NCI-H128 (cell line): ENCODE measurements around the gene BTRC.
"Not testable (repeated sequence)": the region's sequence is repeated elsewhere in the genome, so short reads cannot be mapped to it uniquely, and the experiment has no call there.

Experiments used
- DNase-seq: peaks from one replicate; lab custom pipeline; 2025; ENCODE audit not compliant: unreplicated experiment; lab: John Stamatoyannopoulos, UW

BTRC gene

GRCh38 chr10:101353692-101354327 is at the start of gene BTRC:
Gene BTRC (plus strand): TSS chr10:101354165. CDS start chr10:101354181, 16 bp downstream.
- DNase-seq = peak; percentile 91

DNA sequence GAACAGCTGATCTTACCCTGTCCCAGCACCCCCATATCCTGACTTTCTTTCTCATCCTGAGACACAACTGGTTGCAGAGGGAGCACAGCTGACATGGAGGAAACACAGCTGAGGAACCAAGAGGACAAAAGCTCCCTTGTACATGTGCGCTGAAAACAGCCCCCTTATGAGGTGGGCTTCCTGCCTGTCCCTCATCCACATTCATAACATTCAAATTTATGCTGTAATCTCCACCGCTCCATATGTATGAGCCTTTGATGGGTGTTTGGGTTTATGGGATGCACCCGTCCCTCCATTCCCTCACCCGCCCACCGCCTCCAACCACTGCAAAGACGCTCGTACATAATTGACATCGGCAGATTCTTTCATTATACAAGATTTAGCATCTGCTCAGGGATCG is 49.6 kb upstream of the BTRC start:
- no peak for DNase-seq

DNA sequence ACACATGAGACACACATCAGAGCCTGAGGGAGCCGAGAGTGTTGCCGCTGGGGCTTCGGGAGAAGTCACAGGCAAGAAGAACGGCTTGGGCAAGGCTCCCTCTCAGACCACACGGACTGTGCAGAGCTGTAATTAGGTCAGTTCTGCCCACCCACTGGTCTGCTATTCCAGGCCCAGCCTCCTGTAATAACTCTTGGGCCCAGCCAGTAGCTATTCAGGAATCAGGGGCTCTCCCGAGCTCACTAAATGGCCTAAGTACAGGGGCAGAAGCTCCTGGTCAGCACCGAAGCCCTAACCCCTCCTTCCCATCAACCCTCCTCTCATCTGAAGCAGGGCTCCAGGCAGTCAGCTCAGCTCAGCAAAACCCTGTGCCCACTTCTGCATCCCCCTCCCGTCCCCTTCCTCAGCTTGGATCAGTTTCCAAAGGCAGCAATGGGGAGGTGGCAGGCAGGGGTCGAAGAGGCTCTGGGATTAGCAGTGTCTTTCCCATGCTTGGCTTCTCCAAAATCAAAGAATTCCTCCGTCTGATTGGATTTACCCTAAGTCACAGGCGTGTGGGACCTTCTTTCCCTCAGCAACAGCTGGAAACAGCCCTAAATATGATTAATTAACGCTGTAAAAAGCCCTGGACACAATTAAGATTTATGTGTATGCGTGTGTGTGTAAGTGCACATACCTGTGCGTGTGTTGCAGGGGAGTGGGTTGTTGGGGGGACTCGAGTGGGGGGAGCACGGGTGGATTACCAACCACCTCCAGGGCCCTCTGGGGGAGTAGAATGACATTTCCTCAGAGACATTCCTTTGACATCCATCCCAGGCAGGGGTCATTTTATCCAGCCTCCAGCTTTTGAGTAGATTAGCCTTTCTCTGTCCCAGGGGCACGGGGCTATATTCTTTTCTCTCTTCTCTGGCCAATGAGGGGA is 48.4 kb upstream of the BTRC start:
- DNase-seq = no peak

DNA sequence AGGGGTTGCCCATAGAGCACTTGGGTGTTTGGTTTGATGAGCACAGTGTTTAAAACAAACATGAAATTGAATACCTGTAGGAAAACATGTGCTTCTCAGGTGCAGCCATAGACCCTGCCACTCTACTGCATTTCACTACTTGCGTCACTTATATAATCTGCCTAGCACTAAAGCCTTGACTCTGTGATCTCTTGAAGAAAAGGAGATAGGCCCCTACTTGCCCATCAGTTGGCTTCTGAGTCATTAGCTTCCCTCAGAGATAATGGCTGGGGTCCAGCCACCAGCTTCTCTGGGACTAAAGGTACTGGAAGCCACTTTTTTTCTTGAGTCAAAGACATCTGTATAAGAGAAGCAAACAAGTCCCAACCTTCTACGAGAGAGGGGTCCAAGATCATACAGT is 45.9 kb upstream of the BTRC start:
- DNase-seq = no peak

DNA sequence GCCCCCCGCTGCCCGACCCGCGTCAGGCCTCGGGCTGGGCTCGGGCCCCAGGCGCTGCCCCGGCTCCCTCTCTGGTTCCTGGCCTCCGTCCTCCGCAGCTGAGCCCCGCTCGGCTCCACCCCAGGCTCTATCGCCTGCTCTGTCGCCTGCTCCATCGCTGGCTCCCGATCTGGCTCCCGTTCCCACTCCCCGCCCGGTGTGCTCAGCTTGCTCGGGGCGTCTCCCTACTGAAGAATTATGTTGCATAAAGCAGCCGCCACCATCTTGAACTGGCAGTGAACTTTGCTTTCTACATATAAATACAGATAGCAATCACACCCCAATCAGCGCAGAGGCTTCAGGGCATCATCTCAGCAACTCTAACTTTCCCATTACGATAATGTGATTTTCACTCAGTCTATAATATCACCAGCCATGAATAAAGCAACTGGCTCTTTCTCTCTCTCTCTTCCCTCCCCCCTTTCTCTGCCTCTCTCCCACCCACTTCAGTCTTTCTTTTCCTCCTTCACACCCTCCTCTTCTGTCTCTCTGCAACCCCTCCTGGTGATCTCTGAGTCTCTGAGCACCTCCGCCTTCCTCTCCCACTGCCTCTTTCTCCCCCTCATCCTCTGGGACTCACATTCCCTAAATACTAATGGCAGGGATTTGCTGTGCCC is 43.3 kb upstream of the BTRC start:
- DNase-seq = no peak

DNA sequence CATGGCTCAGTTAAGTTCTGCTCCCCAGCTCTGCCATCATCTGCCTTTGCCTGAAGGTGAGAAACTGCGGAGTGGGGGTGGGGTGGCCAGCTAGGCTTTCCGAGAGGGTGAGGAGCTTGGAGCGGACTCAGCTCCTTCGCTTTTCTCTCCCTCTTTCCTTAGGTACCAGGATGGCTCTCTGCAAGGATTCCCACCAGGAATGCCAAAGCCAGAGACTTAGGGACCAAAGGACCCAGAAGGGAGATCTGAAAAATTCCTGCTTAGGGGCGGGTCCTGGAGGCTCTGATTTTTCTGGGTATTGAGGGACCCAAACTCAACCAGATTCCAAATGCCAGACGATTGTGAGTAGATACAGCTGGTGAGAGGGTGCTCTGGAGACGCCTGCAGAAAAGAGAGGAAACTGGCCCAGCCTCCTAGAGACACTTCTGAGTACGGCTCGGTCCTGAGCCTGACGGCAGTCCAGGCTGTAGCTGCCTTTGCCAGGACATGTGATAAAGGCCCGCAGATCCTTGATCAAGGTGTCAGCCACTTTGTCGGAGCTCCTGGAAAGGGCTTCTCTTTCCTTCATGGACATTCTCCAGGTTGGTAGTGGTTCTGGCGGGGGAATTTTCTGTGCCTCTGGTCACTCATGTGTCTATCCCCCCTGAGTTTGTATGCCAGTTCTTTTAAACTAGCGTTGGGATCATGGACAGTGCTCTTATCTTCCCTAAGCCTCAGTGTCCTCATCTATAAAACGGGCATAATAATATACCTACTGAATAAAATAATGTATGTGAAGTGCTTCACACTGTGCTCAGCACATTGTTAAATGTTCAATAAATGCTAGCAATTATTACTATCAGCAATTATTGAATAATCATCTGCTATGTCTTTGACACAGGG is 42.5 kb upstream of the BTRC start:
- no peak for DNase-seq

GRCh38 chr10:101319241-101319915 is 34.6 kb upstream of the BTRC start:
- DNase-seq = no peak

GRCh38 chr10:101321073-101321472 is 32.9 kb upstream of the BTRC start:
- DNase-seq = no peak

DNA sequence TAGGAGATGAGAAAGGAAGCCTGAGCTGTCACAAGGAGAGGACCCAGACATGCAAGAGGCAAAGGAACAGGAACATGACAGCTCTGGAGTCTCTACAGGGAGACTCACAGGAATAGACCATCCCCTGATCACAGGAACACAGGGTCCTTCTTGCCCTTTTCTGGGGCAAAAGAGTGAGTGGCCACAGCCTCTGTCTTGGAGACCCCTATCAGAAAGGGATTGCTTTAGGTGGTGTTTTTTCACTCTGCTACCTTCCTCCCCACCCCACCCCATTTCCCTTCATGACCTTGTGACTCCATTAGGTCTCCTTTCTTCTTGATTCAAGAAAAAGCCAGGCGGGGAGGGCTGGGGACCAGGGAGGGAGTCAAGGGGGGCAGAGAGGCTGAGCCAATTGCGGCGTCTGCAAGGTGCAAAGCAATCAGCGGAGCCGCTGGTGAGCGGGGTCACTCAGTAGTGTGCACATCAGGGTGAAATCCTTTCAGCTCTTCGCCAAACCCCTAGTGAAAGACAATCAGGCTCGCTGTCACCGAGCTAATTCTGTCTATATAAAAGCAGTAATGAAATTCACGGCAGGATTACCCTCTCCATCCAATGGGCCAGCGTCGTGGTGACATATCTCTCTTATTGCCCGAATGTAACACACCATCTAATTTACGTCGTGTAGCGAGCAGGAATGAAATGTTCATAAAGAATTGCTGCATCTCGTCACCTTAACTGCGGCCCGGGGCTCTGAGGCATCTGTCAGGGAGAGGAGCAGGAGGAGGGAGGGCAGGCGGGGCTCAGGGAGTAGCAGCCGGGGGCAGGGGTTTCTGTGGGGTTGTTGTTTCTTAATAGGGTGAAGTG is 31.5 kb upstream of the BTRC start:
- DNase-seq = no peak

DNA sequence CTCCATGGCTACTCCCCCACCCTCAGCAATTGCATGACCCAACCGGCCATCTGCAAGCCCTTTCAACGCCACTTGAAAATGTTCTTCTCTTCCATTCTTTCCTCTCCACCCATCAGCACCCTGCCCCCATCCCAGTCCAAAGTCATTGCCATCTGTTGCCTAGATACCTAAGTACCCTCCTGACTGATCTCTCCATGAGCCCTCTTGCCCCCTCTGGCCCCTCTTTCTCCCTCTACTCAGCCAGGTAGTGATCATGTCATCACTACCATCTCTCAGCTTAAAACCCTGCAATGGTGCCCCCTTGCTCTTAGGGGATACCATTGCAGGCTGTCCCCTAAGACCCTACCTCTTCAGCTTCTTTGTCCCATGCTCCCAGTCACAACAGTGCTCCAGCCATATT is 30.5 kb upstream of the BTRC start:
- DNase-seq = no peak

DNA sequence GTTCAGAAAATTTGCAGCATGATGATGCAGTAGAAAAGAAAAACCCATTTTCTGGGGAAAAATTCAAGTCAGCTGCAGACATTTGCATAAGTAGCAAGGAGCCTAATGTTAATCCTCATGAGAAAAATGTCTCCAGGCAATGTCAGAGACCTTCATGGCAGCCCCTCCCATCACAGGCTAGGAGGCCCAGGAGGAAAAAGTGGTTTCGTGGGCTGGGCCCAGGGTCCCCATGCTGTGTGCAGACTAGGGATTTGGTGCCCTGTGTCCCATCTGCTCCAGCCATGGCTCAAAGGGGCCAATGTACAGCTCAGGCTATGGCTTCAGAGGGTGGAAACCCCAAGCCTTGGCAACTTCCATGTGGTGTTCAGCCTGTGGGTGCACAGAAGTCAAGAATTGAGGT is 26.5 kb upstream of the BTRC start:
- DNase-seq = not testable (repeated sequence)

DNA sequence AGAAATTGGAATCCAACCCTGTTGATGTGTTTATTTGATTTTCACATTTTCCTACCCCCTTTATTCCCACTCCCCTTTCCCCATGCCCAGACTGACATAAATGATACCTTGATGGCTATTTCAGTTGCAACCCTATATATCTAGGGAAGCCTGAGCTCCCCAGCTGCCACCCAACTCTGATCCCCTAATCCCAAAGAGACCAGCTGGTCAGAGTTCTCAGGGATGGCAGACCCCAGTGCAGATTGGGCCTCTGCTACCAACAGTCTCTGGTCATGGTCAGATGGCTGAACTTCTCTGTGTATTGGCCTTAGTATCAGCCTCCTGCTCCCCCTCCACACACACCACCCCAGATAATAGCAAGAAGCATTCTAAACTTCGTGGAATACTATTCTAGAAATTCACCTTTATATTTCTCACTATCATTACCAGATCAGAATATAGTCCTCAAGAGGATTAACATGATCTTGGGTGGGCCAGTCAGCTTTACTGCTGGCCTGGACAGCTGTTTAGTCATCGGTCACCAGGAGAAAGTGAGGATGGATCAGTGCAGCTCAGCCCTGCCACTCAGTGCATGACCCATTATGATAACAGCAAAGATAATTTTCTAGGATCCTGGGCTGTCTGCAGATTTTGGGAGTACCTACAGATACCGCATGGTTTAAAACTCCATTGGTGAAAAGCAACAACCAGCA is 24.5 kb upstream of the BTRC start:
- DNase-seq = no peak

- no peak for DNase-seq
Observed at GRCh38 chr10:101330231-101330630, 23.7 kb upstream of the BTRC start.

DNA sequence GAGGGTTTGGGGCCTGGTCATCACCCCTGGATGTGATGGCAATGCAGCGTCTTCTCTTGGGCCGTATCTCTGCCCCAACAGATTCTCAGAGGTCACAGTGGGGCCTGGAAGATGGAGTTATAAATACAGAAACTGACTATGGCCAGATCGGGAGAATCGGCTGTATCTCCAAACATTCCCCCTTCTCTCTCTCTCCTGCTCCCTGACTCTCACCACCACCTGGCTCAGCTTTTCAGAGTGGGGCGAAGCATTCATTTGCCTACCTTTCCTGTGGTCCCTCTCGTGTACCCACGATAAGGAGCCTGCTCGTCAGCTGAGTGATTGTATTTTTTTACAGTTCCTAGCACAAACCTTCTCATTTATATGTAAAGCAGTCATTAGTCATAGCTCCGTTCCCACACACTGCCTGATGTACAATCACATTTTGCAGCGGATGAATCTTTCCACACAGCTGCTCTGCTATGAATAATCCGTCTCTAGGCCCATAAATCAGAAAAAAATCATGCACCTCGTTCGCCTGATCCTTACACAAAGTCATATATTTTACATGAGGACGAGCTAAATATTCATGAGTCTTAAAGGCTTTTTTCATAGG is 23.2 kb upstream of the BTRC start:
- DNase-seq = no peak

GRCh38 chr10:101331956-101332355 is 22.0 kb upstream of the BTRC start:
- no peak for DNase-seq

GRCh38 chr10:101334259-101334658 is 19.7 kb upstream of the BTRC start:
- not testable (repeated sequence) for DNase-seq

GRCh38 chr10:101336382-101336781 is 17.6 kb upstream of the BTRC start:
- DNase-seq = no peak

GRCh38 chr10:101337836-101338235 is 16.1 kb upstream of the BTRC start:
- DNase-seq = no peak
